ENCODE results near the gene GNL1. TPM values are rescaled to one million over a fixed set of nuclear protein-coding genes. Genes with fewer than 3 reads are reported as not detected.

GNL1 gene
- total and polyA plus RNA-seq, 9 of the 15 experiments (the other 6 are each of a cell fraction or from before 2014, with no cell fraction given), result 0.73 to 112 (median 58.0) TPM

DNA sequence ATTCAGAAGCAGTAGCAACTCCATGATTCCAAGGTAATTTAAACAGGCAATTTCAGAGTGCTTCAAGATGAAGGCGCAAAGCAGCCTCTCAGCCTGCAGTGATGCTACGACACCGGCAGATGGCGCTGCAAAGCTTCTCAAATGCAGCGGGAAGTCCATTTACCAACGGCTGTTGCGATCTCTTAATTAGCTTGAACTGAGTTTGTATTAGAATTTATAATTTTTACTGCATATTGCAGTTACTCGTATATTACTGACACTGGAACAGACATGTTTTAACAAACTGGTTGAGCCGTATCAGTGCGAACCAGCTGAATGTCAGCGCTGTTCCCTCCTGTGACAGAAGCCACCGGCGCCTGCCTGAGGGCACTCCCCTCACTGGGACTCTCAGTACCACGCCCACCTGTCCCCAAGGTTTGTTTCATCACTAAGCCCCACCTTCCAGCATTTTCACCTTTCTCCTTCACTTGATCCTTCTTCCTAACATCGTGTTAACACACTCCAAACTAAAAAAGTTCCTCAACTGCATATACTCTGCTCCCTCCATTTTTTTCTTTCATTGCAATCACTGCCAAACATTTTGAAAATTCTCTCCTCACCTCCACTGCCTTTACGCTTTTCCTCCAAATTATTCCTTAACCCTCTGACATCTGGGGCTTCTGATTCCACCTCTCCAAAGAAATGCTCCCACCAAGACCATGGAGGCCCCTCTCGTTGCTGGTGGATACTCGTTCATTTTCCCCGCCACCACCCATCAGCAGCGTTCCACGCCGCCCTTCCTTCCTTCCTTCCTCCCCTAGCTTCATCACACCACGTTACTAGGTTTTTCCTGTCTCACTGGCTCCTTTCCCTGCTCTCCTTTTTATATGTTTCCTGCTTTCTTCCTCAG, 14.5 kb downstream of the GNL1 start (continued):
- TF ChIP-seq, protein P1, sequence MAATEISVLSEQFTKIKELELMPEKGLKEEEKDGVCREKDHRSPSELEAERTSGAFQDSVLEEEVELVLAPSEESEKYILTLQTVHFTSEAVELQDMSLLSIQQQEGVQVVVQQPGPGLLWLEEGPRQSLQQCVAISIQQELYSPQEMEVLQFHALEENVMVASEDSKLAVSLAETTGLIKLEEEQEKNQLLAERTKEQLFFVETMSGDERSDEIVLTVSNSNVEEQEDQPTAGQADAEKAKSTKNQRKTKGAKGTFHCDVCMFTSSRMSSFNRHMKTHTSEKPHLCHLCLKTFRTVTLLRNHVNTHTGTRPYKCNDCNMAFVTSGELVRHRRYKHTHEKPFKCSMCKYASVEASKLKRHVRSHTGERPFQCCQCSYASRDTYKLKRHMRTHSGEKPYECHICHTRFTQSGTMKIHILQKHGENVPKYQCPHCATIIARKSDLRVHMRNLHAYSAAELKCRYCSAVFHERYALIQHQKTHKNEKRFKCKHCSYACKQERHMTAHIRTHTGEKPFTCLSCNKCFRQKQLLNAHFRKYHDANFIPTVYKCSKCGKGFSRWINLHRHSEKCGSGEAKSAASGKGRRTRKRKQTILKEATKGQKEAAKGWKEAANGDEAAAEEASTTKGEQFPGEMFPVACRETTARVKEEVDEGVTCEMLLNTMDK (IDR thresholded peaks at IDR 0.05; ENCODE audit: borderline replicate concordance, insufficient read depth, low read depth, low read length, poor library complexity, severe bottlenecking), result peak; percentile 71
- no peak for TF ChIP-seq GABPB2 (CRISPR knock-in tag; conservative IDR thresholded peaks at IDR 0.05)
- TF ChIP-seq SNIP1 (IDR thresholded peaks at IDR 0.05; ENCODE audit: low read depth), result peak; percentile 55; the same call in 1 of the 2 replicates
- no peak for TF ChIP-seq RBFOX2 (IDR thresholded peaks at IDR 0.05; ENCODE audit: low read depth, low read length)
- TF ChIP-seq NCOA4 (IDR thresholded peaks at IDR 0.05; ENCODE audit: partially characterized antibody), result no peak
- TF ChIP-seq CCNT2 (IDR thresholded peaks at IDR 0.05; ENCODE audit: borderline replicate concordance, extremely low read depth, insufficient read length, low read depth, low read length), result no peak
- TF ChIP-seq SPI1 (IDR thresholded peaks at IDR 0.05; ENCODE audit: borderline replicate concordance, low read depth, low read length), result no peak
- TF ChIP-seq, protein P2, sequence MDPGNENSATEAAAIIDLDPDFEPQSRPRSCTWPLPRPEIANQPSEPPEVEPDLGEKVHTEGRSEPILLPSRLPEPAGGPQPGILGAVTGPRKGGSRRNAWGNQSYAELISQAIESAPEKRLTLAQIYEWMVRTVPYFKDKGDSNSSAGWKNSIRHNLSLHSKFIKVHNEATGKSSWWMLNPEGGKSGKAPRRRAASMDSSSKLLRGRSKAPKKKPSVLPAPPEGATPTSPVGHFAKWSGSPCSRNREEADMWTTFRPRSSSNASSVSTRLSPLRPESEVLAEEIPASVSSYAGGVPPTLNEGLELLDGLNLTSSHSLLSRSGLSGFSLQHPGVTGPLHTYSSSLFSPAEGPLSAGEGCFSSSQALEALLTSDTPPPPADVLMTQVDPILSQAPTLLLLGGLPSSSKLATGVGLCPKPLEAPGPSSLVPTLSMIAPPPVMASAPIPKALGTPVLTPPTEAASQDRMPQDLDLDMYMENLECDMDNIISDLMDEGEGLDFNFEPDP (CRISPR knock-in tag; IDR thresholded peaks at IDR 0.05), result no peak
- no peak for TF ChIP-seq ZNF133 (CRISPR knock-in tag; IDR thresholded peaks at IDR 0.05)
- no peak for TF ChIP-seq COPS2 (conservative IDR thresholded peaks at IDR 0.05)
- TF ChIP-seq GTF2A2 (tag; IDR thresholded peaks at IDR 0.05), result no peak
- TF ChIP-seq FOXJ2 (tag; IDR thresholded peaks at IDR 0.05), result no peak
- no peak for TF ChIP-seq NCOR1 (IDR thresholded peaks at IDR 0.05)
- TF ChIP-seq POLR2G (IDR thresholded peaks at IDR 0.05; ENCODE audit: low read depth, low read length), result peak; percentile 35; the same call in 1 of the 2 replicates
- no peak for TF ChIP-seq GATAD2B (IDR thresholded peaks at IDR 0.05; ENCODE audit: borderline replicate concordance)
- no peak for TF ChIP-seq U2AF1 (optimal IDR thresholded peaks at IDR 0.05; ENCODE audit: low read depth, low read length)
- TF ChIP-seq CEBPB (tag; IDR thresholded peaks at IDR 0.05), result 0 out of 2 replicates have a peak, but pooled peaks have one; percentile 13
- TF ChIP-seq ZNF175 (CRISPR knock-in tag; IDR thresholded peaks at IDR 0.05; ENCODE audit: low read depth), result no peak
- no peak for TF ChIP-seq ATF1 (CRISPR knock-in tag; IDR thresholded peaks at IDR 0.05)
- TF ChIP-seq ATF1 (tag; IDR thresholded peaks at IDR 0.05), result peak; percentile 32; the same call in 1 of the 2 replicates
- TF ChIP-seq SRSF1 (IDR thresholded peaks at IDR 0.05; ENCODE audit: low read depth, low read length), result no peak
- TF ChIP-seq FOXA3 (CRISPR knock-in tag; conservative IDR thresholded peaks at IDR 0.05 in 1 of 2, IDR thresholded peaks at IDR 0.05 in 1 of 2), result no peak; a peak in 1 of 4 replicates

Measured in K562 (cell line).